SU-DHL-6 (cell line): ENCODE results near the gene CLCN7.

Source experiments
- H2AFZ ChIP-seq: fragments of 200-600 bp; sonication (generic); 2 replicates; pipeline ENCODE4 v1.6.1; 2014; ENCODE audit warnings: low read depth, mild to moderate bottlenecking, moderate library complexity, mixed read lengths, antibody characterized with exemption, low read length; ENCODE audit not compliant: severe bottlenecking
- H3F3A ChIP-seq: fragments of 200-600 bp; shearing (Covaris generic); 2 replicates; pipeline ENCODE4 v1.6.0; 2016; ENCODE audit warnings: antibody characterized with exemption, mild to moderate bottlenecking; ENCODE audit not compliant: insufficient read depth
- H3K27ac ChIP-seq: fragments of 200-600 bp; sonication (generic); 2 replicates; pipeline ENCODE4 v1.5.1; 2016; ENCODE audit warnings: low read depth, mild to moderate bottlenecking, low read length, moderate library complexity, mixed read lengths
- H3K27me3 ChIP-seq: fragments of 200-600 bp; sonication (generic), shearing (Covaris generic); 2 replicates; pipeline ENCODE4 v1.6.0; 2014; ENCODE audit warnings: mild to moderate bottlenecking, low read length
- H3K36me3 ChIP-seq: fragments of 200-600 bp; sonication (generic); 2 replicates; pipeline ENCODE4 v1.6.1; 2014; ENCODE audit warnings: mild to moderate bottlenecking, low read length, mixed read lengths
- H3K4me2 ChIP-seq: fragments of 300-600, 200-600 bp; shearing (Covaris generic), sonication (generic); 2 replicates; pipeline ENCODE4 v1.6.0; 2014; ENCODE audit warnings: low read length, low read depth, mild to moderate bottlenecking; ENCODE audit not compliant: poor library complexity, severe bottlenecking
- H3K4me3 ChIP-seq: fragments of 200-600 bp; sonication (generic); 2 replicates; pipeline ENCODE4 v1.5.1; 2014; ENCODE audit warnings: antibody characterized with exemption, low read length, mild to moderate bottlenecking, mixed read lengths; ENCODE audit not compliant: insufficient read depth, poor library complexity, severe bottlenecking
- H3K79me2 ChIP-seq: fragments of 200-600 bp; sonication (generic); 2 replicates; pipeline ENCODE4 v1.6.1; 2014; ENCODE audit warnings: mild to moderate bottlenecking, low read length, moderate library complexity; ENCODE audit not compliant: insufficient read depth
- H3K9ac ChIP-seq: fragments of 200-600 bp; sonication (generic); 2 replicates; pipeline ENCODE4 v1.7.0; 2014; ENCODE audit warnings: mild to moderate bottlenecking, low read length
- H3K9me2 ChIP-seq: fragments of 200-600 bp; sonication (generic); replicated peaks from 2 replicates; pipeline ENCODE4 v1.6.1; 2014; ENCODE audit warnings: low read length; ENCODE audit not compliant: insufficient read depth
- H3K9me3 ChIP-seq: fragments of 200-600 bp; sonication (generic); 2 replicates; pipeline ENCODE4 v1.6.1; 2014; ENCODE audit warnings: low read length, mixed read lengths; ENCODE audit not compliant: insufficient read depth
- H4K20me1 ChIP-seq: fragments of 200-600 bp; sonication (generic); 2 replicates; pipeline ENCODE4 v1.6.1; 2014; ENCODE audit warnings: low read depth, mild to moderate bottlenecking, antibody characterized with exemption, low read length, moderate library complexity, mixed read lengths
- CTCF ChIP-seq: fragments of 200-600 bp; sonication (generic); IDR thresholded peaks from one replicate; pipeline ENCODE4 v1.5.1; 2017; ENCODE audit warnings: antibody characterized with exemption, mild to moderate bottlenecking, low read length, moderate library complexity; ENCODE audit not compliant: insufficient read depth, poor library complexity, severe bottlenecking
- EZH2phosphoT487 ChIP-seq: fragments of 200-600 bp; sonication (generic), shearing (Covaris generic); conservative IDR thresholded peaks from 2 replicates; pipeline ENCODE4 v1.6.1; 2018; ENCODE audit warnings: mild to moderate bottlenecking, antibody characterized with exemption, low read length, moderate library complexity, mixed read lengths

CLCN7 gene

GRCh38 chr16:1398826-1399581 lies 75.8 kb downstream of the CLCN7 start:
- no peak overlapping the region for H3K4me3 ChIP-seq
- TF ChIP-seq CTCF (no peak), EZH2phosphoT487 (no peak)
- no peaks in the 10 kb centered on the region for H3K36me3 ChIP-seq
- no peaks in the 10 kb centered on the region for H3K9me3 ChIP-seq
- no peaks in the 10 kb centered on the region for H3K79me2 ChIP-seq
- H3K27me3 ChIP-seq = no peaks in the 10 kb centered on the region
- no peak overlapping the region for H3K27ac ChIP-seq
- H3K4me2 ChIP-seq = no peak overlapping the region
- H4K20me1 ChIP-seq = no peaks in the 10 kb centered on the region
- H3F3A ChIP-seq = no peaks in the 10 kb centered on the region
- H3K9me2 ChIP-seq = no peaks in the 10 kb centered on the region
- no peak overlapping the region for H2AFZ ChIP-seq
- H3K9ac ChIP-seq = no peak overlapping the region

GRCh38 chr16:1398351-1398750 lies 76.5 kb downstream of the CLCN7 start:
- TF ChIP-seq EZH2phosphoT487 (no peak), CTCF (no peak)
- Histone ChIP-seq H3K79me2 (no peaks in the 10 kb centered on the region), H2AFZ (no peak overlapping the region), H3K9me2 (no peaks in the 10 kb centered on the region), H3K27ac (no peak overlapping the region), H3K36me3 (no peaks in the 10 kb centered on the region), H3F3A (no peaks in the 10 kb centered on the region), H4K20me1 (no peaks in the 10 kb centered on the region), H3K9ac (no peak overlapping the region), H3K9me3 (no peaks in the 10 kb centered on the region), H3K4me2 (no peak overlapping the region), H3K4me3 (no peak overlapping the region), H3K27me3 (no peaks in the 10 kb centered on the region)

- H2AFZ ChIP-seq = no peak overlapping the region
- no peak overlapping the region for H3K4me3 ChIP-seq
- H3K9me2 ChIP-seq = no peaks in the 10 kb centered on the region
- H4K20me1 ChIP-seq = no peaks in the 10 kb centered on the region
- no peak overlapping the region for H3K27ac ChIP-seq
- no peaks in the 10 kb centered on the region for H3K36me3 ChIP-seq
- no peaks in the 10 kb centered on the region for H3K79me2 ChIP-seq
- TF ChIP-seq EZH2phosphoT487 (no peak), CTCF (no peak)
- H3K9me3 ChIP-seq = no peaks in the 10 kb centered on the region
- no peaks in the 10 kb centered on the region for H3K27me3 ChIP-seq
- no peaks in the 10 kb centered on the region for H3F3A ChIP-seq
- no peak overlapping the region for H3K9ac ChIP-seq
- H3K4me2 ChIP-seq = no peak overlapping the region
These were observed 77.0 kb downstream of the CLCN7 start for GRCh38 chr16:1397779-1398178.
